RKO (cell line): Measurements from ENCODE around the gene ZNF837.
A peak's percentile ranks its signal among the peaks of the same experiment; 100 is the strongest.

Experiments
- DNase-seq: peaks from one replicate; pipeline ENCODE4 v3.0.0-alpha.2; 2016; ENCODE audit warnings: low spot score

ZNF837 gene

DNA sequence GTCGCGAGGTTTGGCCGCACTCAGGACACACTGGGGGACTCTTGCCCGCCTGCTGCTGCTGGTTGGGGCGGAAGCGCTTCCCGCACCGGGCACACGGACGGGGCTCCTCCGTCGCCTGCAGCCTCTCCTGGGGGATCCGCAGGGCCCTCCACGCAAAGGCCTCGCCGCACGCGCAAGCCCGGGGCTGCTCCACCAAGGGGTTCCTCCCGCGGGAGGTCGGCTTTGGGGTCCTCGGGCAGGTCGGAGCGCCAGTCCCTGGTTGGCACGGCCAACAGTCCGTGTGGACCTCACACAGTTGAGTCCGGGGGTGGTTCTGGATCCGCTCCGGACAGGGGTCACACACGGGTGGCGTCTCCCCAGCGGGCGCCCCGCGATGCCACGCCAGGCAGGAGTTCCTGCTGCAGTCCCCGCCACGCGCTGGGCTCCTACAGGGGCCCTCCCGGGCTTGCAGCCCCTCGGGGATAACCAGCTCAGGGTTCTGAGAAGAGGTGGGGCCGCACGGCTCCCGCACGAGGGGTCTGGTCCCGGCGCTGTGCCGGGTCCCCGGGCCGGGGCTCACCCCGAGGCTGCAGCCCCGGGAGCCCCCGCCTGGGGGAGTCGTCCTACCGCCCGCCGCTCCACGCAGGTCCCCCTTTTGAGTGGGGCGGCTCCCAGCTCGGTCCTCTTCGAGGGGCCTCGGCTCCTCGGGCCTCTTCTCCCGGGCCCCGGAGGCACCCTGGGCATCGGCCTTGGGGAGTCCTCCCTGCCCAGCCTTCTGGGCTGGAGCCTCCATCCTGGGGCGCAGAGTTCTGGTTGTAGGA is 12.1 kb downstream of the ZNF837 start:
- DNase-seq = no peak

GRCh38 chr19:58367698-58368454 is 13.0 kb downstream of the ZNF837 start:
- DNase-seq = no peak

- no peak for DNase-seq
Measured at GRCh38 chr19:58366585-58367430, 14.0 kb downstream of the ZNF837 start.

DNA sequence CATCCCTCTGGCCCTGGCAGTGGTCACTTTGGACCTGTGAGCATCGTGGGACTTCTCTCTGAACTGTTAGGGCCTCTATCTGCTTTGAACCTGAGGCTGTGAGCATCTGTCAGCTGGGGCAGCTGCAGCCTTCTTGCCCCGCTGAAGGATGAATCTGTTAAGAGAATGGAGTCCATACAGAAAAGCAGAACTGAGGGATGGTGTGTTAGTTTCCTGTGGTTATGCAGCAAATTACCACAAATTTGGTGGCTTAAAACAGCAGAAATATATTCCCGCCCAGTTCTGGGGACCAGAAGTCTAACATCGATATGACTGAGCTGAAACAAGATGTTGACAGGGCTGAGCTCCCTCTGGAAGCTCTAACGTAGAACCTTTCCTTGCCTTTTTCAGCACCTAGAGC is 16.7 kb downstream of the ZNF837 start:
- no peak for DNase-seq

- DNase-seq = peak; percentile 95
Measured at GRCh38 chr19:58362272-58362994, 18.4 kb downstream of the ZNF837 start, which contains the start of gene ZNF497. Gene ZNF497, minus strand, starts transcription at chr19:58362751. Its CDS starts 5,116 bp downstream, at chr19:58357635.

DNA sequence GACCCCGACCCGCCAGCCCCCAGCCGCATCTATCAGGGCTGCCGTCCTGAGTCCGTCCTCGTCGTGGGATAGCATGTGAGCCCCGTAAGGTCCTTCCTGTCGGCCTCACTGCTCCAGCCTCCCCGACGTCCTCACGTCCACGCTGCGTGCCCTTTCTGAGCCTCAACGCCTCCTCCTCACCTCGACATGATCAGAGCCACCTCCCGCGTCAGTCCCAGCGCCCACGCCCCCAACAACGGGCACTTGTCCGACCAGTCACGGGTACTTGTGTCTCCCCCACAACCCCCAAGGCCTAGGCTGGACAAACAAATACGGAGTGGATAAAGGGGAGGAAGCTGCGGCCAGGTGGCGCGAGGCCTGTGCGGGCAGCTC is 18.9 kb downstream of the ZNF837 start:
- DNase-seq = peak; percentile 80

DNA sequence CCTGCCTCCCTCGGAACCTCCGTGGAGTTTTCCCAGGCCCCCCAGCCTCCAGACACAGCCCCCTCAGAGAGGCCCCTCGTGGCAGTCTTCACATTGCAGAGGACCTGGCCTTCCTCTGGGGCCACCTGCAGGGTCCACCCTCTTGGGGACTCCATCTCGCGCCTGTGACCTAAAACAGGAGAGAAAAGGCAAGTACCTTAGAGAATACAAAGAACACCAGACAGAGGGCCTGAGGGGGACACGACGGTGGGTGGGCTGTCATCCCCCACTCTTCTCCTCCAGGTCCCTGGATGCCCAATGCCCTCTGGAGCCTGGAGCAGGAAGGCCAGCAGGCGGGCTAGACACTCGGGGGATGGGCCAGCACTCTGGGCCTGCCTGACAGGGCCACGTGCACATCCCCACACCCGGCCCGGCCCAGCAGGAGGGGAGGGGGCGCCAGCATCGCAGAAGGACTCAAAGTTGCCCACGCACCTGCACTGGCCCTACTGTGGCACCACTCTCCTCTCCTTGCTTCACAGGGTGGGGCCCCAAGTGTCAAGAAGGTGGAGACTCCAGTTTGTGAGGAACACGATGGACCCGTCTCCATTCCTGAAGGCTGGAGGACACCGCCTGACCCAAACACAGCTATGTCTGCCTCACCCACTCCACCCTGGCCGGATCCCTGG is 23.2 kb downstream of the ZNF837 start:
- no peak for DNase-seq

DNA sequence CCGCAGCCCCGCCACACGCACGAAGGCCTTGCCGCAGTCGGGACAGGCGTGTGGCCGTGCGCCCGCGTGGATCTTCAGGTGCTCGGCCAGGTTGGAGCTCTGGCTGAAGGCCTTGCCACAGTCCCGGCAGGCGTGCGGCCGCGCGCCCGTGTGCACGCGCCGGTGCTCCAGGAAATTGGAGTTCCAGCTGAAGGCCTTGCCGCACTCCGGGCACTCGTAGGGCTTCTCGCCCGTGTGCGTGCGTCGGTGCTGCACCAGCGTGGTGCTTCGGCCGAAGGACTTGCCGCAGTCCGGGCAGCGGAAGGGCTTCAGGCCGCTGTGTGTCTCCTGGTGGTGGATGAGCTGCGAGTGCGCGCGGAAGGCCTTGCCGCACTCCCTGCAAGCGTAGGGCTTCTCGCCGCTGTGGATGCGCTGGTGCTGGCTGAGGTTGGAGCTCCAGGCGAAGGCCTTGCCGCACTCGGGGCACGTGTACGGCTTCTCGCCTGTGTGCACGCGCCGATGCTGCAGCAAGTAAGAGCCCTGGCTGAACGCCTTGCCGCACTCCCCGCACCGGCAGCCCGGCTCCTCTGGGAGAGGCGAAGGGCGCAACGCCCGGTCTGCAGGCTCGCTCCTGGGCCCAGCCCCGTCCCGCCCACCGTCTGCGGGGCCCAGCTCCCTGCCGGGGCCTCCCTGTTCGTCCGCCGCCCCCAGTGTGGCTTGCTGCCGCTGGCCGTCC is 23.9 kb downstream of the ZNF837 start:
- DNase-seq = no peak

- no peak for DNase-seq
Measured at GRCh38 chr19:58355908-58356765, 24.7 kb downstream of the ZNF837 start.

GRCh38 chr19:58355215-58355796 is 25.5 kb downstream of the ZNF837 start:
- DNase-seq = no peak

GRCh38 chr19:58354478-58355030 is 26.3 kb downstream of the ZNF837 start:
- DNase-seq = no peak

DNA sequence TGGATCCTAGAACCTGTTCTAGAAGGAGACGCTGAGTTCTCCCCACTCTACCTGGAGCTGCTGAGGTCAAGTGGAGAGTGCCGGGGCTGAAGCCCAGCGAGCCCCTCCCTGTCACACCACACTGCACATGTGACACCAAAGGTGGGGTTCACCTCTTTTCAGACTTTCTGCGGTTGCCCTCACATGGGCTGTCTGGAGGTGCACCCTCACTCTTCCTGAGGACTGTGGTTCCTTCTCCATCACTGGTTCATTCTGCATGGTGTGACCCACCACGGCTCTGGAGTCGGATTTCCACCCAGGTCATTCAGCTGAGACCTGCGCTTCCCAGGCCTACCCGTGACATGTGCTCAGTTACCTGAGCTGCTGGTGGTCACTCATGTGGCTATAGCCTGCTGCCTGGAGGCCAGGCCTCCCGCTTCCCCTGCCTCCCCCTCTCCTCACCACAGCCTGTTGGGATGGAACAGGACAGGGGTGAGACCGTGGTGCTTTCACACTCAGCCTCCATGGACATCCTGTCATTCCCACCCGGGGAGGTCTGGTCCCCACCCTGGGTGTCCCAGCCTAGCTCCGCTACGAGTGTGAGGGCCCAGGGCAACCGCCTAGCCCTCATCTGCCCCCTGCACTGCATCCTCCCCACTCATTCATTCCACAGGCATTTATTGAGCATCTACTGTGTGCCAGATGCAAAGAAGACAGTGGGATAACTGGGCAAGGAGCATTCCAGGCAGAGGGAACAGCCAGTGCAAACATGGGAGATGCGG is 26.9 kb downstream of the ZNF837 start:
- no peak for DNase-seq

DNA sequence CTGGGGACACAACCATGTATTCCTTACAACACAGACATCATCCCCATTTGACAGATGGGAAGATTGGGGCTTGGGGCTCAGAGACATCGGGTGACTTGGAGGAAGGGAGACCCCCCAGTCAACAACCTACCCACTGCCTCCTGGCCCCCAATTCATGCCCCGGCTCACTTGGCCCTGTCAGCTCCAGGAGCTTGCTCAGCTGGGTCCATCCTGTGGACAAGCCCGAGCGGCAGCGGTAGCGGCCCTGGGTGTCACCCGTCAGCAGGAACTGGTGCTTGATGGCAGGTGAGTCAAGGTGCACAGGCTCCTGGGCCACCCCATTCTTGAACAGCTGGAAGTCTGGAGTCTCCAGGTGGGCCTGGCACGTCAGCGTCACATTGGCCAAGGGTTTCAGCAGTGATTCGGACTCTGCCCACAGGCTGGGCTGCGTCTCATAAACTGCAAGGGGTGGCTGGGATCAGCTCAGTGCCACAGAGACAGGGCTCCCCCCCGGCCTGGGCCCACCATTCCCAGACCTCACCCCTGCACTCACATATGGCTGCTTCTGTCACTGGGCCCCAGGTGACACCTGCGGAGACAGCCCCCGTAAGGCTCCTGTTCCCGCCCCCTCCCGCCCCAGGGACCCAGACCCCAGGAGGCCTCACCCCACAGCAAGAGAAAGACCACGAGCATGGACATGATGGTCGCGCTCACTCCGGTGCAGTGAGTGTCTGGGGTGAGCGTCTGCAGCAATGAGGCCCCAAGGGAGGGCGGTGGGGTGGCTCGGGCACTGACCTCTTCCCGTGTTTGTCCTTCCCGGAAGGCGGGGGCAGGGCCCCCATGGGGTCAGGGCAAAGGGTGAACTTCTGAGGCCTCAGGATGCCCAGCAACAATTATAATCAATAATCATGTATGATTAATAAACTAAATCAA is 27.8 kb downstream of the ZNF837 start, which contains the start of gene A1BG:
A1BG (minus strand) TSS at position 733 of the 912 bp plus-strand sequence; CDS start at position 678, 55 bp downstream.
- no peak for DNase-seq

GRCh38 chr19:58351990-58352755 is 28.7 kb downstream of the ZNF837 start:
- DNase-seq = no peak

- DNase-seq = no peak
Measured at GRCh38 chr19:58351558-58351878, 29.3 kb downstream of the ZNF837 start.

DNA sequence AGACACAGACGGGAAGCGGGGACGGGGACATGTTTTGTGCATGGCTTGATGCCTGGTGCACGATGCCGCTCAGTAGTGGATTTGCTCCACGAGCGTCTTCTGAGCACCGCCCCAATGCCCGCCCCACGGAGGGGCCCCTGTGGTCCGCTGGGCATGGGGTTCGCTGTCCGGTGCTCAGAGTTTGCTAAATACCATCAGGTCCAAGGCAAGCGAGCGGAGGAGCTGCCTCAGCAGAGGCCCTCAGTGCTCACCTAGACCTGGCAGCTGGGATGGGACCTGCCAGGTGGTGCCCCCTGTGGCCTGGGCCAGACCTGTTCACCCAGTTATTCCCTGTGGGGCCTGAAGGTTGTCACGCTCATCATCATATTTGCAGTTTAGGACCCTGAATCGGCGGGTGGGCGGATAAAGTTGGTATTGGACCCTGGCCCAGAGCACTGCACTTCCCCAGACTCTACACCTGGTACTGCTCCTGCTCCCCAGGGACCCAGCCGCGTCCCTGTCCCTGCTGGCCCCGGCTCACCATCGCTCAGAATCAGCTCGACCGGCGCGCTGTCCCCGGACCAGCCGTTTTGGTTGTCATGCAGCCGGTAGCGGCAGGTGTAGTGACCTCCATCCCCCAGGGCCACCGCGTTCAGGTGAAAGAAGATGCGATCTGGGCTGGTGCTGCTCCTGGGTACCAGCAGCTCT is 29.8 kb downstream of the ZNF837 start:
- DNase-seq = no peak
